EL (cell line): ENCODE results near the gene CD47.

Experiments
- DNase-seq: peaks from one replicate; pipeline ENCODE4 v3.0.0-alpha.2; 2016

Gene CD47

DNA sequence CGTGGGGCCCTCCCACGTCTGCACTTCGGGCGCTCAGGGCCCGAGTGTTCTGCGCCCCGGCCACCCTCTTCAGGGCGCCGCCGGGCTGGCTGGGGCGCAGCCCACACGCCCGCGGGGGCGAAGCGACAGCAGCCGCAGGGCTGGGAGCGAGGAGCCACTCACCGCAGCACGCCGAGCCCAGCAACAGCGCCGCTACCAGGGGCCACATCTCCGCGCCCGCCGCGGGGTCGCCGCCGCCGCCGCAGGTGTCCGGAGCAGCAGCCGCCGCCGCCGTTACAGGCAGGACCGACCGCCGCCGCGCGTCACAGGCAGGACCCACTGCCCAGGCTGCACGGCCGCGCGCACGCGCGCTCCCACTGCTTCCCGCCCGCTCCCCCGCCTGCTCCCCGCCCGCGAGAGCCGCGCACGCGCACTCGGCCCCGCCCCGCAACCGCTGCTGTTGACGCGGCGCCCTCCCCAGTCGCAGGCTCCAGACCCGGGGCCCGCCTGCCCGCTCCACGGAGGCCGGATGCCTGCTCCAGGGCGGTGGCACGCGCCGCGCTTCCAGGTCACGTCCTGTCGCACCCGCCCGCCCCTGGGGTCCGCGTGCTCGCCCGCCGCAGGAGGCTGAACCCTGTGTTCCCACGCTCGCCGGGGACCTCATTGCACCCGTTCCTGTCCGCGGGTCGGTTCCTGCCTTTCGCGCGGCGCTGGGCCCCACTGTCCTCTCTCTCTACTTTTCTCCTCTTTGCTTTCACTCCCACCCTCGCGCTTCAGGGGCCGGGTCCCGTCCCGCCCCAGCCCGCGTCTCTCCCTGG, at the start of gene CD47:
CD47 (minus strand) TSS at position 331 of the 797 bp plus-strand sequence; CDS start at position 208, 123 bp downstream.
- peak; percentile 89 for DNase-seq

DNA sequence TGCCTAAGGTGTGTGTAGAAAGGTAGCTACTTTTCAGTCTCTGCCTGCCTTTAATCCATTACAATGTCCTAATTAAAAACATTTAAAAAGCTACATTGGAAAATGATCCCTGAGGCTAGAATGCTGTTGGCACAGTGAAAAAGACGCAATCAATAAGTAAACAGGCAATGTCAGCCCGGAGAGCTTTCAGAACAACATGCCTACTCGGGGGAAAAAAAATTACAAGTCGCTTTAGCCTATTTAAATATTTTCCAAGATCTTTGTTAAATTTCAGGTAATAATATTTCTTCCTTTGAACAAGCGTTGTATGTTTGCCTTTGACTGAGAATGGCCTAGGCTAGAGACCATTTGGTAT, 46.6 kb upstream of the CD47 start:
- DNase-seq = no peak

DNA sequence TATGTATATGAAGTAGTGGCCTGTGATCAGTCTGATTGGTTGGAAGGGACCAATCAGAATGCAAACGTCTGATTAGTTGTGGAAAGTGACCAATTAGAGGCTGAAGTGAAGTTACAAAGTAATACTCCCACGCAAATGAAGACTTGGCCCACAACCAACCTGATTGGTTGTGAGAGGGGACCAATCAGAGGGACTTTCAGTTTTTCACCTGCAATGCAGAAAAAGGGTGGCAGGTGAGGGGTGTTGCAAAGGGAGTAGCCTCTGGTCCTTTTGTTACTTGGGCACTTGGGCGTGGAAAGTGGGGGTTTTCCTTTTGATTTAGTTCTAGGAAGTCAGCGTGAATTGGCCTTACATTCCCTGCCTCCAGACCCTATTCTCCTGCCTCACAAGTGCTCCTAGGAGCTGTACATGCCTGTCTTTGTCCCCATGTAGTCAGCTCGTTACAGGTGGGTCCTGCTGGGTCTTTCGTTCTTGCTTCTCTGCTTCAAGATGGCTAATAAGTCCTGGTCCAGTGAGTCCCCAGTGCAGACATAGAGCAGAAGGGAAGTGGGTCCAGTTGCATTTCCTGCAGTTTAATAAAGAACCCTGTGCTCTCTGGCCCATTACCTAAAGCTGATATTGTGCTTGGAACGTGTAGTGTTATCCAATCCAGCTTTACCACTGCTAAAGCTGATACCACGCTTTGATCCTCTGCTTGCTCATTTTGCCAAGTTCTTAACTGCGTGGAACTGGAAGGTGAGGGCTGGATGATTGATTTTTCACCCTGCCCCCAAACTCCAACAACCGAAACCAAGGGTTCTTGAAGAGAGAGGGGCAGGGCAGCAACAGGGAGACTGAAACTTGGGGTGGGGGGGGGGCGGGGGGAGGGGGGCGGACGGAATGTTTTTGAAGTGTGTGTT, 46.0 kb upstream of the CD47 start:
- no peak for DNase-seq

DNA sequence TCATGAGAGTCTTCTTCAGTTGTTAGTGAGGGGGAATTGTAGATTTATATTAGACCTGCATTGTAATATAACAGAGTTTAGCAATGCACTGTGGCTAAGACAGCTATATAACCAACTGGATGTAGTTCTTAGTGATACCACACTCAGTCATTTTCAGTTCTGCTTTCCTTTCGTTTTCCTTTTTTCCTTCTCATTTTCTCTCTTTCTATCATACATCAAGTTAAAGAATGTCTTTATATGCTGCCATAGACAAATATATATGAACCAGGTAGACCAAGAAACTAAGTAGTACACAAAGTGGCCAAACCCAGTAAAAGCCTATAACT, 43.7 kb upstream of the CD47 start:
- no peak for DNase-seq

- DNase-seq = no peak
These were observed 43.2 kb upstream of the CD47 start for GRCh38 chr3:108133858-108134554.

DNA sequence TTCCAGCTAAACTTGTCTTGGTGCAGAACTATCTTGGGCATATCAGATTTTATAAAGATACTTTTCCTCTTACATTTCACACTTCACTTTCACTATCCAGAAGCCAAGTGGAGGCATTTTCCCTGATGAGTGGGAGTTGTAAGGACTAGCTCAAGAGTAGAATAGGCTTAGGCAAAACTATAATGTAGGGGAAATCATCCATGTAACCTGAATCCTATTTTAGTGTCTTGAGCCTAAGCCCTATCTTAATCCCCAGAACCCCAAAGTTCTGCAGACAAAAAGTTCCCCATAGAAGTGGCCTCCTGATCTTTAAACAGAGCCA, 42.2 kb upstream of the CD47 start:
- no peak for DNase-seq

- DNase-seq = peak; percentile 49
These were observed 40.8 kb upstream of the CD47 start for GRCh38 chr3:108131475-108132134.

GRCh38 chr3:108130701-108131474, 40.1 kb upstream of the CD47 start:
- peak; percentile 86 for DNase-seq

DNA sequence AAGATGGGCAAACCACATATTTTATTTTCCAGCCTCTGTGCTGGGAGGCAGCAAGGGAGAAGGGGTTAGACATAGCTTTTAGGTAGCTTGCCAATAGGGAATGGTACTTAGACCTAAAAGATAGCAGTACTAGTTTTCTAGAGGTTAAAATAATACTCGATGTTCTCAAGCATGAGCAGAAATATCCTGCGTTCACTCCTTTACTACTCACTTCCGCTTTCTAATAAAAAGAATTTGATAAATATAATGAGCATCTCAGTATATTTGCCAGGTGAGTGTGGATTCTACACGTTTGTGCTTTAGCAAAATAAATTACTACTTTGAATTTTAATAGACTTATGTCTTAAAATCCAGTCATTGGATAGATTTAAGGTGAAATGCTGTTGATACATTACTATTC, 39.4 kb upstream of the CD47 start:
- no peak for DNase-seq

- DNase-seq = no peak
These were observed 36.6 kb upstream of the CD47 start for GRCh38 chr3:108127301-108127988.

DNA sequence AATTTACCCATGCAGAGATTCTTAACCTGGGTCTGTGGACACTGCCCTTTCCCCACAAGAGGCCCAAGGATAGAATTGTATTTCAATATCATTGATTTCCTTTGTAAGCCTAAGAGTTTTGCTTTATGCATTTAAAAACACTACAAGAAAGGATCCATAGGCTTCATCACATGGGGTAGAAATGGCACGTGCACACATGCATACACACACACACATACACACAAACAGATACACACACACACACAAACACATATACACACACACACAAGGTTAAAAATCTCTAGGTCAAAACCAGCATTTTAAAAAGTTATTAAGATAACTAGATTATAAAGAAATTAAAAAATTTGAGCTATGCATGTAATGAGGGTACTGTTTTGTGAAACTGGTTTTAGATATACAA, 35.5 kb upstream of the CD47 start:
- no peak for DNase-seq

GRCh38 chr3:108125550-108126071, 34.8 kb upstream of the CD47 start:
- DNase-seq = no peak

DNA sequence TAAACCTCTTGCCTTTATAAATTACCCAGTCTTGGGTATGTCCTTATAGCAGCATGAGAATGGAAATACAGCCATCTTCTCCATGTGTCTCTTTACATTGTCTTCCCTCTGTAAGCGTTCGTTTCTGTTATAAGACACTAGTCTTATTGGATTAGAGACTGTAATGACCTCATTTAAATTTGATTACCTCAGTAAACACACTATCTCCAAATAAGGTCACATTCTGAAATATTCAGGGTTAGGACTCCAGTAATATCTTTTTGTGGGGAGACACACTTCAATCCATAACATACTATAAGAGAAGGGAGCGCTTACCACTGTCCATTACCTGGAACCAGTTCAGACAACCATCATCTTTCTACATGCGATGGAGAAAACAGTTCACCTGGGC, 34.3 kb upstream of the CD47 start:
- DNase-seq = no peak

DNA sequence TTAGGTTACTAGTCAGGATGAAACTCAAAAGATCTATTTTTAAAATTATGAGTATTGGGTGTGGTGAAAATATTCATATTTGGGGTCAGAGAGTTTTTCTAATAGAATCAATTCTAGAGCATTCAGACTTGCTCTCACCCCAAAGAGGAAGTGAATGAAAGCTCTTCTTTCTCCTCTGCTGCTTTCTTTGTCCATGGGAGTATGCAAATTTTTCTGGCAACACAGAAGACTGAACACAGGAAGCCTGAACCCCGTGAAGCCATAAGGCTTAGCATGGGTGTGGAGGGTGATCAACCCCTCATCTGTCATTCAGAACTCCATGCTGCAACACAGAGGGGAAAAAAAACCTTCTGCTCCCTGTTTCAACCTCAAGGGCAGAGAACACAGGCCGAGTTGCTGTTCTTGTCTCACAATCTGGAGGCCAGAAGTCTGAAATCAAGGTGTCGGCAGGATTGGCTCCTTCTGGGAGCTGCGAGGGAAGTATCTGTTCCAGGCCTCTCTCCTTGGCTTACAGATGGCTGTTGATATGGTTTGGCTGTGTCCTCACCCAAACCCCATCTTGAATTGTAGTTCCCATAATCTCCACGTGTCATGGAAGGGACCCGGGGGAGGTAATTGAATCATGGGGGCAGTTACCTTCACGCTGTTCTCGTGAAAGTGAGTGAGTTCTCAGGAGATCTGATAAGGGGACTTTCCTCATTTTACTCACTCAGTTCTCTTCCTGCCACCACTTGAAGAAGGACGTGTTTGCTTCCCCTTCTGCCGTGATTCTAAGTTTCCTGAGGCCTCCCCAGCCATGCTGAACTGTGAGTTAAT, 33.7 kb upstream of the CD47 start:
- DNase-seq = no peak

- DNase-seq = no peak
These were observed 32.5 kb upstream of the CD47 start for GRCh38 chr3:108123326-108123725.

DNA sequence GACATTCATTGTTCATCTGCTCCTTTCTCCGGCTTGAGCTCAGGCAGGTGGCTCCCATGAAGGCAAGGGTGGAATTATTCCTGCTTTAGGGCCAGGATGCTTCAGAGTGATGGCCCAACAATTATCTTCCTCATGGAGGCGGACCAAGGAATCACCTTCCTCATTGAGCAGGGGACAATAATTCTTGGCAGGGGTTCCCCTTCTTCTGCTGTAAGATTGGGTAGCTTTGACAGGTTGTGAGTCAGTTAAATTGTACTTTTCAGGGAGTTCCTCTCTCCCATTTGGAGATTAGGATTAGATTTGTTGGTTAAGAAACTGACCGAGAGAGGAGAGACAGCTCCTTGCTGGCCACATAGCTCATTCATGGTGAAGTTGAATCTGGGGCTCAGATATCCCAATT, 31.4 kb upstream of the CD47 start:
- DNase-seq = no peak

GRCh38 chr3:108119398-108120104, 28.7 kb upstream of the CD47 start:
- DNase-seq = no peak

DNA sequence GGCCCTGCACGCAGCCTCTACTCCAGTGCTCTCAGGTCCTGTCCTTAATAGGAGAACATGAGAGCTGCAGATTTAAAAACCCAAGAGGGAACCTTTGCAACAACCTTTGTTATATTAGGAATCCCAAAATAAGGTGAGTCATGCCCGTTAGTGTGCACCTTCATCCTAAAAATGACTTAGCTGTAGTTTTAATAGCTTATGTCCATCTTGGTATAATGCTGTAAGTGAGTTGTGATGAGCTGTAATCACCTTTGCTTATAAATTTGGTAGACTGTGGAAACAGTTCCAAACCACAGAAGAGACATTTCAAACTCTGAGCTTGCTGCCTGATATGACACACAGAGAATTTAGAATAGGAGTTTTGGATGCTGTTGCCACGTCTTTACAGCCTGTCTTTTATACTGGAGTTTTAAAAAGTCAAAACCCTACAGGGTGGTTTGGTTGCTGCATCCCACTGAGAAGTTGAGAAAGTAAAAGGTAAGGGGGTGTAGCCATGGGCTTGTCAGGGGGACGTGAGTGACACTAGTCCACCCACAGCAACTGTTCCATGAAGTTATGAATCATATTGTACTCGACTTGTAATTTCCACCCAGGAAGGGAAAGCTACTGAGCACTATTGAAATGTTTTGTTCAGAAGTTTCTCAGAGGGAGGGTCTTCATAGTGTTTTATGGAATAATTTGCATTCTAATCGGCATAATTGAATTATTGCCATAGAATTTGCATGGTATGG, 27.4 kb upstream of the CD47 start:
- DNase-seq = no peak

GRCh38 chr3:108117241-108117775, 26.5 kb upstream of the CD47 start:
- DNase-seq = peak; percentile 24
